Measurements from ENCODE around the gene ANKRD35. TPM values are rescaled to one million over a fixed set of nuclear protein-coding genes. Genes with fewer than 3 reads are reported as not detected.

The ANKRD35 gene
- total RNA-seq, 1 donor from 2014 or later = 0.77 TPM

DNA sequence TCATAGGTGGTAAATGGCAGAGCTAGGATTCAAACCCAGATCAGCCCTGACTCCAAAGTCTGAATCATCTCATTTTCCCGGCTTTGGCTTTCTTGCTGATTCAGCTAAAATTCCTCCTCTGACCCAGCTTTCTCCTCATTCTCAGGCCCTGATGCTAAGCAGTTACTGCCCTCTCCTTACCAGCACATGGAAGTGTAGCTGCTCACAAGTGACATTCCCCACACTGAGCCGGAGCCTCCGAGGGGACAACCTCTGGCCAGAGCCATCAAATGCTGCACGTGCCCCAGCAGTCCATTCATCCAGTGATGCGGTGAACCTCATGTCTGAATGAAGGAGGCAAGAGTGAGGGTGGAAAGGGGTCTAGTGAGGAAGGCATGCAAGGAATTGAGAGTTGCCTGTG lies 13.1 kb upstream of the ANKRD35 start:
- Histone ChIP-seq H3K27ac (replicated peaks) (no peak overlapping the region), H3K9me3 (replicated peaks) (no peaks in the 10 kb centered on the region), H3K27me3 (ENCODE audit: low read depth) (no peaks in the 10 kb centered on the region), H3K4me1 (no peaks in the 10 kb centered on the region), H3K4me3 (no peak overlapping the region), H3K36me3 (no peaks in the 10 kb centered on the region)
- DNase-seq = no peak
- intact Hi-C loops (cut with micrococcal nuclease) = loop anchor here (10.0 kb wide), 1 partner anchor 116 kb away; no protein-coding TSS in a partner anchor
- TF ChIP-seq, protein P1, sequence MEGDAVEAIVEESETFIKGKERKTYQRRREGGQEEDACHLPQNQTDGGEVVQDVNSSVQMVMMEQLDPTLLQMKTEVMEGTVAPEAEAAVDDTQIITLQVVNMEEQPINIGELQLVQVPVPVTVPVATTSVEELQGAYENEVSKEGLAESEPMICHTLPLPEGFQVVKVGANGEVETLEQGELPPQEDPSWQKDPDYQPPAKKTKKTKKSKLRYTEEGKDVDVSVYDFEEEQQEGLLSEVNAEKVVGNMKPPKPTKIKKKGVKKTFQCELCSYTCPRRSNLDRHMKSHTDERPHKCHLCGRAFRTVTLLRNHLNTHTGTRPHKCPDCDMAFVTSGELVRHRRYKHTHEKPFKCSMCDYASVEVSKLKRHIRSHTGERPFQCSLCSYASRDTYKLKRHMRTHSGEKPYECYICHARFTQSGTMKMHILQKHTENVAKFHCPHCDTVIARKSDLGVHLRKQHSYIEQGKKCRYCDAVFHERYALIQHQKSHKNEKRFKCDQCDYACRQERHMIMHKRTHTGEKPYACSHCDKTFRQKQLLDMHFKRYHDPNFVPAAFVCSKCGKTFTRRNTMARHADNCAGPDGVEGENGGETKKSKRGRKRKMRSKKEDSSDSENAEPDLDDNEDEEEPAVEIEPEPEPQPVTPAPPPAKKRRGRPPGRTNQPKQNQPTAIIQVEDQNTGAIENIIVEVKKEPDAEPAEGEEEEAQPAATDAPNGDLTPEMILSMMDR (IDR thresholded peaks at IDR 0.05; ENCODE audit: borderline replicate concordance) = no peak

DNA sequence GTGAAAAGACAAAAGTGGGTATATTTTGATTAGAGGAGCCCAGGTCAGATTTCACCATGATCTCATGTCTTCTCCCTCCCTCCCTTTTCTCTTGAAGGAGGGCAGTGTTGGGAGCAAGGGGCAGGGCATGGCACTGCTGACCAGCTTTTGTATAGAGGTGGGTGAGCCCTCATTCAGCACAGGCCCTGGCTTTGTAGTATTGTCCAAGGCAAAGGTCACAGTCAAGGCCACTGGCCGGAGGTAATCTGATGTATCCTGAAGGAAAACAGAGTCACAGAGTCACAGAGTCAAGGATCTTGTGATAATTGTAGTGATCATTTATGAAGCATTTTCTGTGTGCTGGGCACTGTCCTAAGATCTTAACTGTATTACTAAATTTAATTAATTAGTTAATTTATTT lies 12.3 kb upstream of the ANKRD35 start:
- no peak for DNase-seq
- TF ChIP-seq, protein P1 (IDR thresholded peaks at IDR 0.05; ENCODE audit: borderline replicate concordance) = no peak
- no peaks in the 10 kb centered on the region for H3K27me3 ChIP-seq (ENCODE audit: low read depth)
- H3K9me3 ChIP-seq (replicated peaks) = no peaks in the 10 kb centered on the region
- H3K4me1 ChIP-seq = peaks cover 4% of the 10 kb centered on the region
- no peaks in the 10 kb centered on the region for H3K36me3 ChIP-seq
- H3K27ac ChIP-seq (replicated peaks) = no peak overlapping the region
- no peak overlapping the region for H3K4me3 ChIP-seq
- intact Hi-C loops (cut with micrococcal nuclease) = loop anchor here (10.0 kb wide), 1 partner anchor 117 kb away; no protein-coding TSS in a partner anchor

DNA sequence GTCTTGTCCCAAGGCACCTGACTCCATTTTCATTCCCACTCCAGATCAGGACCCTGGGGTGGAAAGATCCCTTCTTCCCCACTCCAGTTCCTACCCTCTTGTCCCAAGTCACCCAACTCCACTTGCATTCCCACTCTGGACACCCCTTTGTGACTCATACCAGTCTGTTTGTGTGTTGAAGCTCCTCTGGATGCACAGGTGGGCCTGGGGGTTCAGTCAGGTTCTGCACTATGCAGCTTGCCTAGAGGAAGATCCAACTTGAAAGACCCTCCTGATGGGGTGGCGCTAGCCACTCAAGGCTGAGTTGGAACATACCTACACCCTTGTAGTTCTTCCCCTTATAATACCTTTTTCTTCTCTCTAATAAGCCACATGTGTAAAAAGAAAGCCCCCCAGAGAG lies 9.8 kb upstream of the ANKRD35 start:
- peaks cover 29% of the 10 kb centered on the region for H3K4me1 ChIP-seq
- no peak overlapping the region for H3K4me3 ChIP-seq
- no peaks in the 10 kb centered on the region for H3K27me3 ChIP-seq (ENCODE audit: low read depth)
- TF ChIP-seq, protein P1 (IDR thresholded peaks at IDR 0.05; ENCODE audit: borderline replicate concordance) = no peak
- H3K36me3 ChIP-seq = no peaks in the 10 kb centered on the region
- H3K9me3 ChIP-seq (replicated peaks) = no peaks in the 10 kb centered on the region
- intact Hi-C loops (cut with micrococcal nuclease) = loop anchor here (10.0 kb wide), 1 partner anchor 119 kb away; no protein-coding TSS in a partner anchor
- no peak for DNase-seq
- no peak overlapping the region for H3K27ac ChIP-seq (replicated peaks)

DNA sequence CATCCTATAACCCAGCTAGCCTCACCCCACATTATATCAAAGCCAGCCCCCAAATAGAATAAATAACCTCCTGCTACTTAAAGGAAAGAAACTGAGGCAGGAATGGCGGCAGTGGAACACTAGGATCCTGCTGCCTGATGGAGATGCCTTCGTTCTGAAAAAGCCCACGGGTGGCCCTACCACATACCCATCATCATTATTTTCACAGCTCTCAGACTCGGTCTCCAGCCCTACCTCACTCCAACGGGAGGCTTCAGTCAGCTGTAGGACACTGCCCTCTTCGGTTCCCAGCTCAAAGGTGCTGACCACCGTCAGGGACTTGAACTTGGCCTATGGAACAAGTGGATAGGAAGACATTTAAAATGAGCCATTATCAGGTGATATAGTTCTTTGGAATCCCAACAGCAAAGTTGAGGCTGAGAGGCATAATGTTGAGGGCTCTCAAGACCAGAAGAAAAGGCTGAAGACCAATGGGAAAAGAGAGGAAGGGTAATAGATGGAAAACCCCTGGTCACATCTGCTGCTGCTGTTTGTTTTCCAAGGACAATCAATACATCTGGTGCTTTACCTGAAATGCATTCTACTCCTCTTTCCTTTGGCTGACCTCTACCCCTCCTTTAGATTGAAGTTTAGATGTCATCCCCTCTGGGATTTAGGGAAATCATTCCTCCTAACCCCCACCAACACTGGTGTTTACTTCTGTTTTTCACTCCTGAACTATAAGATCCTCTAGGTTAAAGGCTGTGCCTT lies 7.8 kb upstream of the ANKRD35 start:
- DNase-seq = no peak
- Histone ChIP-seq H3K27me3 (ENCODE audit: low read depth) (no peaks in the 10 kb centered on the region), H3K4me3 (no peak overlapping the region), H3K27ac (replicated peaks) (peak overlapping the region; percentile 87), H3K4me1 (peaks cover 40% of the 10 kb centered on the region), H3K36me3 (no peaks in the 10 kb centered on the region), H3K9me3 (replicated peaks) (no peaks in the 10 kb centered on the region)
- TF ChIP-seq, protein P1 (IDR thresholded peaks at IDR 0.05; ENCODE audit: borderline replicate concordance) = no peak
- intact Hi-C loops (cut with micrococcal nuclease) = loop anchor here (10.0 kb wide), 1 partner anchor 121 kb away; no protein-coding TSS in a partner anchor

DNA sequence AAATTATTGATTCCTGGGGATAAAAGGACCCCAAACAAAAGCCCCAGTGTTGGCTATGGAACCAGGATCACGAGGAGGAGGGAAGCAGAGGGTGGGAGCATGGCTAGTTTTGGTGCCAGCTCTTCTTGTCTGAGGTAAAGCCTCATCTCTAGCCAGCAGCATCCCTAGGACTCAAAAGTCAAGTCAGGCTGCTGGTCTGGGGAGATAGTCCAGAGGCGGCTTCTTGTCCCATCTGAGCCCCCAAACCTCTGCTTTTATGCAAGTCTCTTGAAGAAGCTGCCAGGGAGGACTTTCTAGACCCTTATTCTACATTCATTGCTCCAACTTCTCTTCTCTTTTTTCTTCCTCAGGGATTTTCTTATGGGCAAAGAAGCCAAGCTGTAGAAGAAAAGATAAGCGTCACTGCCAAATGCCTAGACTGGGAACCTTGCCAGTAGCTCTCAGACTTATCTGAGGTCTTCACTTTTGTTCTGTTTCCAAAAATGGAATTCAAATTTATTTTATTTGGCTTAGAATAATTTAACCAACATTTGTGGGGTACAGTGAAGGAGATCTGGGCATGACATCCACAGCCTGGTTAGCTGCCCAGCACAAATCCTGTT lies 6.9 kb upstream of the ANKRD35 start:
- peaks cover 40% of the 10 kb centered on the region for H3K4me1 ChIP-seq
- no peaks in the 10 kb centered on the region for H3K27me3 ChIP-seq (ENCODE audit: low read depth)
- H3K4me3 ChIP-seq = peak overlapping the region; percentile 42
- DNase-seq = no peak
- intact Hi-C loops (cut with micrococcal nuclease) = loop anchor here (10.0 kb wide), 1 partner anchor 122 kb away; no protein-coding TSS in a partner anchor
- TF ChIP-seq, protein P1 (IDR thresholded peaks at IDR 0.05; ENCODE audit: borderline replicate concordance) = no peak
- no peaks in the 10 kb centered on the region for H3K9me3 ChIP-seq (replicated peaks)
- peak overlapping the region; percentile 87 for H3K27ac ChIP-seq (replicated peaks)
- no peaks in the 10 kb centered on the region for H3K36me3 ChIP-seq
